Measurements from ENCODE around the gene MRPL17.
A peak's percentile ranks its signal among the peaks of the same experiment; 100 is the strongest.
"Not testable (repeated sequence)": the region's sequence is repeated elsewhere in the genome, so short reads cannot be mapped to it uniquely, and the experiment has no call there.

The MRPL17 gene

DNA sequence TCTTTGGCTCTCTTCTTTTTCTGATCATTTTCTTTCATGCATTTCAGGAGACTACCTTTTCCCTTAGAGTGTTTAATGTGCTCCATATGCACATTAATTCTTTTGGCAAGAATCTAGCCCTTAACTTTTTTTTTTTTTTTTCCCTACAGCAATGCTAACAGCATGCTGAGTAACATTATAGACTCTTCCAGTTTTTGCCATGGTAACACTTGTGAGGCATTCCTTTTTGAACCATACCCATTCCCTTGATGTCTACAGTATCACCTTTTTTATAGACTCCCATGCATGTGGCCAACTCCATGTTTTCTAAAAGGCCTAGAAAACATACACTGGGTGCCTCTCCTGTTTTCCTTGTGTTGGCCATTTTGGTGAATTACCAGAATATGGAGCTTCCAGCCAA, 2.9 kb upstream of the MRPL17 start:
- Mint-ChIP-seq H3K27ac (no peak overlapping the region), H3K36me3 (ENCODE audit: low read depth) (peaks cover 17% of the 10 kb centered on the region), H3K9me3 (peaks cover 21% of the 10 kb centered on the region), H3K4me1 (peaks cover 26% of the 10 kb centered on the region), H3K27me3 (ENCODE audit: low read depth, poor library complexity) (peaks cover 15% of the 10 kb centered on the region), H3K4me3 (no peak overlapping the region)
- TF ChIP-seq, protein P1, sequence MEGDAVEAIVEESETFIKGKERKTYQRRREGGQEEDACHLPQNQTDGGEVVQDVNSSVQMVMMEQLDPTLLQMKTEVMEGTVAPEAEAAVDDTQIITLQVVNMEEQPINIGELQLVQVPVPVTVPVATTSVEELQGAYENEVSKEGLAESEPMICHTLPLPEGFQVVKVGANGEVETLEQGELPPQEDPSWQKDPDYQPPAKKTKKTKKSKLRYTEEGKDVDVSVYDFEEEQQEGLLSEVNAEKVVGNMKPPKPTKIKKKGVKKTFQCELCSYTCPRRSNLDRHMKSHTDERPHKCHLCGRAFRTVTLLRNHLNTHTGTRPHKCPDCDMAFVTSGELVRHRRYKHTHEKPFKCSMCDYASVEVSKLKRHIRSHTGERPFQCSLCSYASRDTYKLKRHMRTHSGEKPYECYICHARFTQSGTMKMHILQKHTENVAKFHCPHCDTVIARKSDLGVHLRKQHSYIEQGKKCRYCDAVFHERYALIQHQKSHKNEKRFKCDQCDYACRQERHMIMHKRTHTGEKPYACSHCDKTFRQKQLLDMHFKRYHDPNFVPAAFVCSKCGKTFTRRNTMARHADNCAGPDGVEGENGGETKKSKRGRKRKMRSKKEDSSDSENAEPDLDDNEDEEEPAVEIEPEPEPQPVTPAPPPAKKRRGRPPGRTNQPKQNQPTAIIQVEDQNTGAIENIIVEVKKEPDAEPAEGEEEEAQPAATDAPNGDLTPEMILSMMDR (IDR thresholded peaks at IDR 0.05), result no peak
- DNase-seq, result no peak

DNA sequence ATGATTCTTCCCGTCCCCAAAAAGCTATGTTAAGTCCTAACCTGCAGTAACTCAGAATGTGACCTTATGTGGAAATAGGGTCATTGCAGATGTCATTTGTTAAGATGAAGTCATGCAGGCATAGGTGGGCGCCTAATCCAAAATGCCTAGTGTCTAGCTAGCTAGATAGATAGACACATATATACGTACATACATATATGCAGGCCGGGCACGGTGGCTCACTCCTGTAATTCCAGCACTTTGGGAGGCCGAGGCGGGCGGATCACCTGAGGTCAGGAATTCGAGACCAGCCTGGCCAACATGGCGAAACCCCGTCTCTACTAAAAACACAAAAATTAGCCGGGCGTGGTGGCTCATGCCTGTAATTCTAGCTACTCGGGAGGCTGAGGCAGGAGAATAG, 928 bp upstream of the MRPL17 start:
- Mint-ChIP-seq H3K4me3 (peak overlapping the region; percentile 99), H3K27me3 (ENCODE audit: low read depth, poor library complexity) (peaks cover 15% of the 10 kb centered on the region), H3K9me3 (peaks cover 12% of the 10 kb centered on the region), H3K4me1 (peaks cover 27% of the 10 kb centered on the region), H3K36me3 (ENCODE audit: low read depth) (peaks cover 30% of the 10 kb centered on the region)
- H3K27ac Mint-ChIP-seq, DNase-seq: not testable (repeated sequence)

DNA sequence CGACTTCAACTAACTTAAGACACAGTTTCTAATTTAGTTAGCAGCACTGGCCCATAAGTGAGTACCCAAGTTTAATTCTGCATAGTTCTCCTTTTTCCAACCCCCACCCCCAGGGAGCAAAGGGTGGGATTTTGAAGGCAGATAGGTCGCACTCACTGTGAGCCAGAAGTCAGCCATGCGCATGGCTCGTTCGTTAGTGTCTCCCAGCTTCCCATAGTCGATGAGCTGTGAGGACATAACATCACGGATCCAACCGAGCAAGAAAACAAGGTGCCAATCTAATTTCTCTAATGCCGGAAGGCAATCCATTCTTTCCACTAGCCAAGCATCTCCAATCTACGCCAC, 577 bp downstream of the MRPL17 start:
- TF ChIP-seq, protein P1 (IDR thresholded peaks at IDR 0.05), result no peak
- H3K27me3 Mint-ChIP-seq (ENCODE audit: low read depth, poor library complexity), result peaks cover 15% of the 10 kb centered on the region
- H3K4me1 Mint-ChIP-seq, result peaks cover 27% of the 10 kb centered on the region
- peaks cover 29% of the 10 kb centered on the region for H3K36me3 Mint-ChIP-seq (ENCODE audit: low read depth)
- peak overlapping the region; percentile 99 for H3K4me3 Mint-ChIP-seq
- DNase-seq, result no peak
- H3K9me3 Mint-ChIP-seq, result peaks cover 10% of the 10 kb centered on the region
- H3K27ac Mint-ChIP-seq, result peak overlapping the region; percentile 99

DNA sequence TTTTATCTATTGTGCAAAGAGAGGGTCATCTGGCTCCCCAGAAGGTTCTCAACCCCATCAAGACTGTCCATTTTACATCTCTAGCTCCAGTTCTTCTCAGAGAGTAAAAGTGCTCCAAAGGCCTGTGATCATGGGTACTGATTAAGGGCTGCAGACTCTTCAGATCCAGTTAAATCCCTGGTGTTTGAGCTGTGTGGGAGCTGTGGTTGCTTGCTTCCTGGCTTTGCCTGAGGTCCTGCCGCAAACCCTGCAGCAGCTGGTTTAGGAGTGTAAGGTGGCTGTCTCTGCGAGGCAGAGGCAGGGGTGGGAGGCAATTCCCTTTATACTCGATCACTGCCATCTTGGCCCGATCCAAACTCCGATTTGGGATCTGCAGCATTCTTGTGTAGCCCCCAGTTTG, 1.2 kb downstream of the MRPL17 start:
- H3K27me3 Mint-ChIP-seq (ENCODE audit: low read depth, poor library complexity), result peaks cover 9% of the 10 kb centered on the region
- H3K27ac Mint-ChIP-seq, result no peak overlapping the region
- DNase-seq, result peak; percentile 8

DNA sequence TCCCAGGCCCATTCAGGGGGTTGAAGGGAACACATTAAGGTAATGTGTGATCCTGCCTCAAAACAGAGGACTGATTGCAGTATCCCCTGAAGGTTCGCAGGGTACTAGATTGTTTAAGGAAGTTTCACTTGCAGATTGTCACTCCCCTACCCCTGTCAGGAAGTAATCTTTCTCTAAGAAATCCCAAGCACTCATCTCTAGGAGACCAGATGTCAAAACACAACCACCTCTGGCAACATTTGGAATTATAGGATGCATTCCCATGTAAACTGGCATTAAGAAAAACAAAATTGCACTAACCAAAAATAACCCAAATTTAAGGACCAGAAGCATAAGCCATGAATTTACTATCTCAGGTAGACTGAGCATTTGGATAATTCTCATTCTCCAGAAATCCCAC, 1.6 kb downstream of the MRPL17 start:
- Mint-ChIP-seq H3K9me3 (no peaks in the 10 kb centered on the region), H3K36me3 (ENCODE audit: low read depth) (peaks cover 29% of the 10 kb centered on the region), H3K4me3 (peak overlapping the region; percentile 99), H3K4me1 (peaks cover 27% of the 10 kb centered on the region), H3K27ac (no peak overlapping the region), H3K27me3 (ENCODE audit: low read depth, poor library complexity) (peaks cover 6% of the 10 kb centered on the region)
- no peak for DNase-seq
- TF ChIP-seq, protein P1 (IDR thresholded peaks at IDR 0.05), result no peak

More for the DNA sequence above, 1.2 kb downstream of the MRPL17 start:
- H3K4me3 Mint-ChIP-seq, result peak overlapping the region; percentile 99
- H3K9me3 Mint-ChIP-seq, result peaks cover 4% of the 10 kb centered on the region
- TF ChIP-seq, protein P1 (IDR thresholded peaks at IDR 0.05), result no peak
- peaks cover 29% of the 10 kb centered on the region for H3K36me3 Mint-ChIP-seq (ENCODE audit: low read depth)
- H3K4me1 Mint-ChIP-seq, result peaks cover 27% of the 10 kb centered on the region

DNA sequence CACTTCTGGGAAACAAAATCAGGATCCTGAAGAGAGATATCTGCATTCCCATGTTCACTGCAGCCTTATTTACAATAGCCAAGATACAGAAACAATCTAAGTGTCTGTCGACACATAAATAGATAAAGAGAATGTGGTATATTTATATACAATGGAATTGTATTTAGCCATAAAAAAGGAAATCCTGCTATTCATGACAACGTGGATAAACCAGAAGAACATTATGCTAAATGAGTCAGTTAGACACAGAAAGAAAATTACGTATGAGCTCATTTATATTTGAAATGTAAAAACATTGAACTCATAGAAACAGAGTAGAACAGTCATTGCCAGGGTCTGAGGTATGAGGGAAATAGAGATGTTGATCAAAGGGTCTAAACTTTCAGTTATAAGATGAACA, 6.1 kb downstream of the MRPL17 start:
- no peak for DNase-seq
- TF ChIP-seq, protein P1 (IDR thresholded peaks at IDR 0.05), result no peak
- Mint-ChIP-seq H3K4me3 (no peak overlapping the region), H3K27me3 (ENCODE audit: low read depth, poor library complexity) (peaks cover 3% of the 10 kb centered on the region), H3K4me1 (peaks cover 11% of the 10 kb centered on the region), H3K27ac (no peak overlapping the region), H3K36me3 (ENCODE audit: low read depth) (peaks cover 29% of the 10 kb centered on the region), H3K9me3 (no peaks in the 10 kb centered on the region)

Data from nephron progenitor cell (in vitro differentiated cells).